ENCODE measurements around the gene KLF9. TPM values are rescaled to one million over a fixed set of nuclear protein-coding genes. Genes with fewer than 3 reads are reported as not detected.
"Not testable (repeated sequence)": the region's sequence is repeated elsewhere in the genome, so short reads cannot be mapped to it uniquely, and the experiment has no call there.

Gene KLF9
- total and polyA plus RNA-seq, 4 experiments from 2014 or later: 1.3 to 20.6 (median 11.3) TPM

DNA sequence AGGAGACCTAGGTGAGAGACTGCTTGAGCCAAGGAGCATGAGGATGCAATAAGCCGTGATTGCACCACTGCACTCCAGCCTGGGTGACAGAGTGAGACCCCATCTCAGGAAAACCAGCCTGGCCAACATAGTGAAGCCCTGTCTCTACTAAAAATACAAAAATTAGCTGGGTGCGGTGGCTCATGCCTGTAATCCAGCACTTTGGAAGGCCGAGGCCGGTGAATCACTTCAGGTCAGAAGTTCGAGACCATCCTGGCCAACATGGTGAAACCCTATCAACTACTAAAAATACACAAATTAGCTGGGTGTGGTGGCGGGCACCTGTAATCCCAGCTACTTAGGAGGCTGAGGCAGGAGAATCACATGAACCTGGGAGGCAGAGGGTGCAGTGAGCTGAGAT lies 13.2 kb downstream of the KLF9 start:
- H3K36me3 ChIP-seq (ENCODE audit: insufficient read depth, low read length); H3K27me3 Mint-ChIP-seq; H3K27ac ChIP-seq (ENCODE audit: low read depth, low read length); H3K36me3 Mint-ChIP-seq; intact Hi-C loops (cut with micrococcal nuclease); H3K9me3 ChIP-seq (ENCODE audit: control insufficient read depth in 1 of 2, low read length in 2 of 2); H3K9me3 Mint-ChIP-seq; H3K4me3 ChIP-seq (ENCODE audit: low read length in 2 of 2); H3K27me3 ChIP-seq (ENCODE audit: insufficient read depth, low read length); H3K27ac Mint-ChIP-seq; DNase-seq; H3K4me3 Mint-ChIP-seq: not testable (repeated sequence)
- peaks cover 61 to 86% (median 74%) of the 10 kb centered on the region in 4 donors for H3K4me1 Mint-ChIP-seq
- ChIA-PET POLR2A (ENCODE audit: partially characterized antibody) (interaction anchor here (7.1 to 7.4 kb wide), 2 partner anchors 11 to 19 kb away, joined by 69 to 104 read pairs; partner anchors contain the start of gene KLF9), CTCF (ENCODE audit: partially characterized antibody) (interaction anchor here (6.4 kb wide), 1 partner anchor 9 kb away, joined by 37 read pairs; no protein-coding TSS in a partner anchor)
- H3K4me1 ChIP-seq (ENCODE audit: insufficient read depth, low read length): peaks cover 86% of the 10 kb centered on the region

DNA sequence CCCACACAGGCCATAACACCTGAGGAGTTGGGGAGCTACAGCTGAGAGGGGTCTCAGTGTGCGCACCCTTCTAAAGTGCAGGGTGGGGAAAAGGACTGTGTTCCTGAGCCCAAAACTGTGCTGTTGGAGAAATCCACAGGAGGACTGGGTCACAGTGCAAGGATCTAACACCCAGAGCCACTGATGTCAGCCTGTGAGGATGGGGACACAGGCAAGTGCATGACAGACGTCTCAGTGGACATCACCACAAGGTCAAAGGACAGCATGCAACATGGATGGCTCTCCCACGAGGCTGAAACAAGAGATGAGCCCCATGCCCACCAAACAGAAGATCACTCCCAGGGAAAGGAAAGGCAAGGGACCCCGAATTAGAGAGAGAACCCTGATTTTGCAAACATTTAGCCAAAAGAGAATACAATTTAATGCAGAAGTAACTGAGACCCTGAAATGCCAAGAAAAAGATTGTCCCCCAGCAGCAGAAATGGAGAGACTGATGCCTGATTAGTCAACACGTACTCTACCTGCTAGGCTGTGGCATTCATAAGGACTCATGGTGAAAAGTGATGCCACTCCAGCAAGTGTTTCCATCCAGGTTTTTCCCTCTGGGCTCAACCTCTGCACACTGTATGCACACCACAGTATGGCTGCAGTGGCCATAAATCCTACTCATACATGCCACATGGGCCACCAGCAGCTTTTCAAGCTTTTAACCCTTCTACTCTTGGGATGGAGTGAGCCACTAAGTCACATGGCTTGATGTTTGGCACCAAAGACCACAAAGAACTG lies 14.2 kb downstream of the KLF9 start:
- POLR2A ChIA-PET (ENCODE audit: partially characterized antibody): interaction anchor here (1.5 to 7.4 kb wide), 4 partner anchors 8 to 19 kb away, joined by 6 to 104 read pairs (median 20); partner anchors contain the start of gene KLF9
- Histone ChIP-seq H3K4me1 (ENCODE audit: insufficient read depth, low read length) (peaks cover 81% of the 10 kb centered on the region), H3K27ac (ENCODE audit: low read depth, low read length) (no peak overlapping the region), H3K27me3 (ENCODE audit: insufficient read depth, low read length) (no peaks in the 10 kb centered on the region), H3K36me3 (ENCODE audit: insufficient read depth, low read length) (no peaks in the 10 kb centered on the region), H3K9me3 (ENCODE audit: control insufficient read depth in 1 of 2, low read length in 2 of 2) (no peaks in the 10 kb centered on the region), H3K4me3 (ENCODE audit: low read length in 2 of 2) (no peak overlapping the region)
- CTCF ChIA-PET (ENCODE audit: partially characterized antibody): interaction anchor here (2.2 to 6.4 kb wide), 5 partner anchors 8 to 14 kb away, joined by 7 to 37 read pairs (median 7); partner anchors contain the start of gene KLF9
- Mint-ChIP-seq H3K4me1 (peaks cover 56 to 81% (median 70%) of the 10 kb centered on the region in 4 donors), H3K4me3 (peak overlapping the region in 4 of 8 donors; percentile 6 to 43 (median 21)), H3K9me3 (no peaks in the 10 kb centered on the region), H3K36me3 (no peaks in the 10 kb centered on the region), H3K27ac (peak overlapping the region; percentile 53 to 86 (median 78)), H3K27me3 (no peaks in the 10 kb centered on the region)
- intact Hi-C loops (cut with micrococcal nuclease): no loop called here
- no peak for DNase-seq

DNA sequence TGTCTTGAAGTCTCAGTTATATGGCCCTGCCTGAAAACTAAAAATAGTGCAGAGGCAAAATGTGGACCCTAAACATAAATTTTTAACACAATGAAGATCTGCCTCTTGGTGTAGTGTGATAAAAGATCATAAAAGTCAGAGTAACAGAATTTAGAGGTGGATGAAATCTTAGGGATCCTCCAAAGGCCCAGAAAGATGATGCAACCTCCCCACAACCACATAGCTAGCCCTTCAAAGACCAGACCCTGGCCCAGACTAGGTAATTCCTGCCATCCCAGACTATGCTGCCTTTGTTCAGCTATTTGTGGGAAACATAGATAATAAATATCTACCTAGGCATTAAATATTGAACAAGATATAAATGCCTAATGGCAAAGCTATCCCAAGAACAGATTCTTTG lies 15.3 kb downstream of the KLF9 start:
- intact Hi-C loops (cut with micrococcal nuclease): loop anchor here (5.0 kb wide), 2 partner anchors 47 to 83 kb away; no protein-coding TSS in a partner anchor
- Histone ChIP-seq H3K27me3 (ENCODE audit: insufficient read depth, low read length) (no peaks in the 10 kb centered on the region), H3K9me3 (ENCODE audit: control insufficient read depth in 1 of 2, low read length in 2 of 2) (no peaks in the 10 kb centered on the region), H3K4me3 (ENCODE audit: low read length in 2 of 2) (no peak overlapping the region), H3K36me3 (ENCODE audit: insufficient read depth, low read length) (no peaks in the 10 kb centered on the region), H3K27ac (ENCODE audit: low read depth, low read length) (no peak overlapping the region), H3K4me1 (ENCODE audit: insufficient read depth, low read length) (peaks cover 83% of the 10 kb centered on the region)
- Mint-ChIP-seq H3K4me3 (peak overlapping the region in 7 of 8 donors; percentile 18 to 79 (median 55)), H3K36me3 (no peaks in the 10 kb centered on the region), H3K27me3 (no peaks in the 10 kb centered on the region), H3K4me1 (peaks cover 56 to 82% (median 69%) of the 10 kb centered on the region in 4 donors), H3K27ac (peak overlapping the region; percentile 53 to 92 (median 77)), H3K9me3 (no peaks in the 10 kb centered on the region)
- CTCF ChIA-PET (ENCODE audit: partially characterized antibody): interaction anchor here (1.0 to 6.4 kb wide), 8 partner anchors 7 to 203 kb away, joined by 3 to 37 read pairs (median 7); partner anchors contain the start of gene KLF9
- no peak for DNase-seq
- POLR2A ChIA-PET (ENCODE audit: partially characterized antibody): interaction anchor here (1.5 to 7.4 kb wide), 5 partner anchors 9 to 23 kb away, joined by 6 to 104 read pairs (median 14); partner anchors contain the start of gene KLF9

DNA sequence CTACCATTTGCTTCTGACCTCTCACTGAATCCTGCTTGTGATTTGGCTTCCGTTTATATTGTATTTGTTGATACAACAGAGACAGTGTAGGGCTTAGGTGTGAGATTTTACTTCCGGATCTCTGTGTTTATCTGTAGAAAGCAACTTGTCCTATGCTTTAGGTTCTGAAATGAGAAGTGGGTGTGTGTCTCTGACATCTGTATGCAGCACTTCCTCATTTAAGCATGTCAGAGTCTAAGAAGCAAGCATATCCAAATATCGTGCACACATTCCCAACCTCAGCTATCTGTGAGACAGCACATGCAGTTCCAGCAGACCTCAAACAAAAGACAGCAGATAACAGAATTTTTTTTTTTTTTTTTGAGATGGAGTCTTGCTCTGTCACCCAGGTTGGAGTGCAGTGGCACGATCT lies 16.3 kb downstream of the KLF9 start:
- intact Hi-C loops (cut with micrococcal nuclease): loop anchor here (1.0 to 5.0 kb wide), 4 partner anchors 12 to 84 kb away; no protein-coding TSS in a partner anchor

DNA sequence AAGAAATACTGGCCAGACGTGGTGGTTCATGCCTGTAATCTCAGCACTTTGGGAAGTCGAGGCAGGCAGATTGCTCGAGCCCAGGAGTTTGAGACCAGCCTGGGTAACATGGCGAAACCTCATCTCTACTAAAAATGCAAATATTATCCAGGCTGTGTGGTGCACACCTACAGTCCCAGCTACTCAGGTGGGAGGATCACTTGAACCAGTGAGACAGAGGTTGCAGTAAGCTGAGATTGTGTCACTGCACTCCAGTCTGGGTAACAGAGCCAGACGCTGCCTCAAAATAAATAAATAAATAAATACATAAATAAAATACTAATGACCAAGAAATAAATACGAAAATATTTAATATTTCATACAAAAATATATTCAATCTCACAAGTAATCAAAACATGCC lies 18.8 kb downstream of the KLF9 start:
- no peaks in the 10 kb centered on the region for H3K9me3 Mint-ChIP-seq
- ChIA-PET POLR2A (ENCODE audit: partially characterized antibody) (interaction anchor here (2.1 kb wide), 1 partner anchor 23 kb away, joined by 7 read pairs; no protein-coding TSS in a partner anchor), CTCF (ENCODE audit: partially characterized antibody) (interaction anchor here (0.8 kb wide), 1 partner anchor 15 kb away, joined by 3 read pairs; no protein-coding TSS in a partner anchor)
- Histone ChIP-seq H3K4me1 (ENCODE audit: insufficient read depth, low read length) (peaks cover 93% of the 10 kb centered on the region), H3K9me3 (ENCODE audit: control insufficient read depth in 1 of 2, low read length in 2 of 2) (no peaks in the 10 kb centered on the region), H3K27ac (ENCODE audit: low read depth, low read length) (no peak overlapping the region), H3K4me3 (ENCODE audit: low read length in 2 of 2) (no peak overlapping the region), H3K36me3 (ENCODE audit: insufficient read depth, low read length) (no peaks in the 10 kb centered on the region), H3K27me3 (ENCODE audit: insufficient read depth, low read length) (no peaks in the 10 kb centered on the region)
- H3K27ac Mint-ChIP-seq: peak overlapping the region in 2 of 7 donors; percentile 58 to 63
- intact Hi-C loops (cut with micrococcal nuclease): loop anchor here (5.0 kb wide), 2 partner anchors 43 to 87 kb away; no protein-coding TSS in a partner anchor
- DNase-seq: no peak
- H3K27me3 Mint-ChIP-seq: no peaks in the 10 kb centered on the region
- H3K4me1 Mint-ChIP-seq: peaks cover 65 to 90% (median 77%) of the 10 kb centered on the region in 4 donors
- no peak overlapping the region for H3K4me3 Mint-ChIP-seq
- H3K36me3 Mint-ChIP-seq: no peaks in the 10 kb centered on the region

More for the DNA sequence above, 16.3 kb downstream of the KLF9 start:
- no peaks in the 10 kb centered on the region for H3K9me3 Mint-ChIP-seq
- H3K27me3 Mint-ChIP-seq: no peaks in the 10 kb centered on the region
- Histone ChIP-seq H3K4me1 (ENCODE audit: insufficient read depth, low read length) (peaks cover 83% of the 10 kb centered on the region), H3K36me3 (ENCODE audit: insufficient read depth, low read length) (no peaks in the 10 kb centered on the region), H3K9me3 (ENCODE audit: control insufficient read depth in 1 of 2, low read length in 2 of 2) (no peaks in the 10 kb centered on the region), H3K4me3 (ENCODE audit: low read length in 2 of 2) (peak overlapping the region in 1 of 2 donors; percentile 0), H3K27ac (ENCODE audit: low read depth, low read length) (peak overlapping the region; percentile 46), H3K27me3 (ENCODE audit: insufficient read depth, low read length) (no peaks in the 10 kb centered on the region)
- peaks cover 53 to 82% (median 68%) of the 10 kb centered on the region in 4 donors for H3K4me1 Mint-ChIP-seq
- peak overlapping the region; percentile 60 to 81 (median 76) for H3K4me3 Mint-ChIP-seq
- DNase-seq: peak; percentile 42 to 56 (median 54)
- peak overlapping the region; percentile 53 to 92 (median 78) for H3K27ac Mint-ChIP-seq
- POLR2A ChIA-PET (ENCODE audit: partially characterized antibody): interaction anchor here (1.5 to 7.4 kb wide), 4 partner anchors 10 to 24 kb away, joined by 6 to 104 read pairs (median 20); partner anchors contain the start of gene KLF9
- H3K36me3 Mint-ChIP-seq: no peaks in the 10 kb centered on the region
- CTCF ChIA-PET (ENCODE audit: partially characterized antibody): interaction anchor here (1.3 to 2.6 kb wide), 6 partner anchors 10 to 204 kb away, joined by 4 to 13 read pairs (median 7); partner anchors contain the start of gene KLF9

DNA sequence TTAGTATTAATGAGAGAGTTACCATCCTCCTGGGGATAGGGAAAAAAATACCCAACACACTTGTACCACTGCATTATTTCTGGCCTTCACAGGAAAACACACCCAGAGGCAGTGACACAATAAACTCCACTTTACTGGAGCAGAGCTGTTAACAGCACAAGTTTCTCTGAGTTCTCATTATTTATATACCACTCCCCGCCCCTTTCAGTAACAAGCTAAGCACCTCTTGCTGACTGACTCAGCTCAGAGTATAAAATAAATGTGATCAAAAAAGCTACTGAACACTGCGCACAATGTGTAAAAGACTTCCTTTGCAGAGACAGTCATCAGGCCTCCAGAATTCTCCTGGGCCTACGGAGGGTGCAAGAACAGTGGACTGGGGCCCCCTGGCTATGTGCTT lies 21.6 kb downstream of the KLF9 start:
- no peak overlapping the region for H3K27ac ChIP-seq (ENCODE audit: low read depth, low read length)
- Mint-ChIP-seq H3K4me1 (peaks cover 55 to 89% (median 75%) of the 10 kb centered on the region in 4 donors), H3K4me3 (peak overlapping the region in 2 of 8 donors; percentile 13 to 41), H3K27me3 (no peaks in the 10 kb centered on the region), H3K27ac (peak overlapping the region in 1 of 7 donors; percentile 31), H3K36me3 (peaks cover 1 to 9% of the 10 kb centered on the region in 2 donors), H3K9me3 (no peaks in the 10 kb centered on the region)
- POLR2A ChIA-PET (ENCODE audit: partially characterized antibody): interaction anchor here (1.8 to 3.4 kb wide), 3 partner anchors 18 to 22 kb away, joined by 8 to 10 read pairs (median 9); partner anchors contain the start of gene KLF9
- H3K9me3 ChIP-seq (ENCODE audit: control insufficient read depth in 1 of 2, low read length in 2 of 2): no peaks in the 10 kb centered on the region
- H3K4me3 ChIP-seq (ENCODE audit: low read length in 2 of 2): no peak overlapping the region
- DNase-seq: no peak
- no peaks in the 10 kb centered on the region for H3K36me3 ChIP-seq (ENCODE audit: insufficient read depth, low read length)
- no peaks in the 10 kb centered on the region for H3K27me3 ChIP-seq (ENCODE audit: insufficient read depth, low read length)
- CTCF ChIA-PET (ENCODE audit: partially characterized antibody): interaction anchor here (0.9 to 5.1 kb wide), 7 partner anchors 9 to 210 kb away, joined by 3 to 37 read pairs (median 3); no protein-coding TSS in a partner anchor
- peaks cover 80% of the 10 kb centered on the region for H3K4me1 ChIP-seq (ENCODE audit: insufficient read depth, low read length)
- intact Hi-C loops (cut with micrococcal nuclease): no loop called here

Measured in CD4-positive, alpha-beta memory T cell (primary cell).